SHP77 (cell line): ENCODE measurements around the gene DSTN.

ENCODE experiments used
- DNase-seq, 2 experiments: peaks; one replicate each; lab custom pipeline; 2025; lab: John Stamatoyannopoulos, UW

The DSTN gene

GRCh38 chr20:17637985-17638640 lies 68.2 kb downstream of the DSTN start:
- no peak for DNase-seq

DNA sequence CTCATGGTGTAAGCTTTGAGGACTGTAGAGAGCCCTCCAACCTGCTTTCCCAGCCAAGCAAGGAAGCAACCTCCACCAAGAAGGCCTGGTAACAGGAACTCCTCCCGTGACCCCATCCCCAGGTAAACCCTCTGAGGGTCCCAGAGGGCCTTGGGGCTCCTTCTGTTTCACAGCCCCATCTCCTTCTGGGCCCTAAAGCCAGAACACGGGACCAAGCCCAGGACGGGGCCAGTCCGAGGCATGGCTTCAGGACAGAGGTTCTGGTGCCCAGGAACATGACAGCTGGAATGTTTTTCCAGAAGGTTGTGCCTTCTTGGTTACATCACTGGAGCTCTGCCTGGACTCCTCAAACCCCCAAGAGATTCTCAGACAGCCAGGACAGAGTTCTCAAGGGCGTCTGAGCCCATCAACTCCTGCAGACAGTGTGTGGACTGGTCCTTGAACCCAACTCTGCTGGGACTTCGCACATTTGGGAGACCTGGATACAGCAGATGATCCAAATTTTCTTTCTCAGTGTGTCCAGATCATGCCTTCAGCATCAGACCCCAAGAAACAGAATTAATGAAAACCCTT lies 69.0 kb downstream of the DSTN start:
- DNase-seq = no peak

GRCh38 chr20:17640146-17640874 lies 70.4 kb downstream of the DSTN start:
- DNase-seq = no peak

- no peak for DNase-seq
Observed at GRCh38 chr20:17640875-17641378, 71.1 kb downstream of the DSTN start.

DNA sequence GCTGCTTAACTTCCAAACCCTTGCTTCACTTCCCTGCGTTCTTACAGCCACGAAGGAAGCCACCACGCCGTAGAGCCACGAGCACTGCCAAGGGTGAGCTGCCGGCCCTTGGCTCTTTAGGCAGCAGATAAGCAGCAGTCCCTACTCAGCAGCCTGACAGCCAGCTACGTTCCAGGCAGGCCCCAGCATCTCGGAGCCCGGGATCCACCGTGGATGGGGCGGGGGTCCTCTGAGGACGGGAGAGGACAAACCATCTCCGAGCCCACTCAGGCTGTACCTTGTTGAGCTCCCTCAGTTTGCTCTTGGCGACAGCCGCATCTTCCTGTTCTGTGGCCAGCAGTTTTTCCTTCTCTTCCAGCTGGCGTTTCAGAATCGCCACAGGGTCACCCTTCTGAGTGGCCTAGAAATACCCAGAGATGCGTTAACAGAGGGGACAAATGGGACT lies 71.7 kb downstream of the DSTN start:
- no peak for DNase-seq

GRCh38 chr20:17641993-17642392 lies 72.1 kb downstream of the DSTN start:
- no peak for DNase-seq

- DNase-seq = no peak
Observed at GRCh38 chr20:17642404-17643269, 72.8 kb downstream of the DSTN start.

GRCh38 chr20:17643531-17644188 lies 73.8 kb downstream of the DSTN start:
- DNase-seq = no peak

DNA sequence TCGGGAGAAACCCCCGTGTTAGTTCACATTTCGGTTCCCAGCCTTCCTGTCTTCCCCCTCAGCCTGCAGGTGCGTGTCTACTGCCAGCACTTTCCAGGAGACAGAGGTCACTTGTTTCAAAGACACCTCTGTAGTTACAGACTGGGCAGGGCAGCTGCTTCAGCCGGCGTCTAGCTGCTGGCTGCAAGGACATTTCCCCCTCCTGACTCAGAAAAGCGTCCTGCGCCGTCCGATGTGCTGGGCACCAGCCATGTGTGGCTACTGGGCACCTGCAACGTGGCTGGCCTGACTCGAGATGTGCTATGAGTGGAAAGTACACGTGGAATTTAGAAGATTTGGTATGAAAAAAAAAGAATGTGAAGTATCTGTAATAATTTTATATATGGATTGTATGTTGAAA lies 74.6 kb downstream of the DSTN start:
- peak; percentile 70 to 75 for DNase-seq

- DNase-seq = no peak
Observed at GRCh38 chr20:17645010-17645409, 75.1 kb downstream of the DSTN start.

DNA sequence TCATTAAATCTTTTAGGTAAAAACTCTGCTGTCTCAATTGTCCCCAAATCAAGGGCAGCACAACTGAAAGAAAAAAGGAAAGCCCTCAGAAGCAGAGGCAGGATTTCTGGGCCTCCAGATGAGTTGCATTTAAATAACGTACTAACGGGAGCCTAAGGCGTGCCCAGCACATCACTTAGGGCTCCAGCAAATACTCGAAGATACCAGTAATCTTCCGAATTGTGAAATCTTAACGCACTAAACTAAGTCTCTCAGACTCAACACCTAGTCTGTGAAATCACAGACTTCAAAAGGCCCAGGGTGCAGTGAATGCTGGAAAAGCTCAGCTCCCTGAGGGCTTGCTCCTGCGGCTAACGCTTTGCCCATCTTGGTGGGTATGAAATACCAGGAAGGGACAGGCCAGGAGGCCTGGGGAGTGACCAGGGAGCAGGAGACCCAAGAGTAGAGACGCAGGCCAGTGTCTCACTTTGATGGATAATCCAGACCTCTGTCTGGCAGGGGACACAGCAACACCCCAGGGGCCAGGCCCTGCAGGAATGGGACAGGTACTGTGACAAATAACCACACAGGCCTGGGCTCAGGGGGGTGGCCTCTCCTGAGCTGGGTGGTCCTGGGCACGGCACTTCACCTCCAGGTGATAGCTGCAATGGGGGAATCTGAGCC lies 75.8 kb downstream of the DSTN start:
- DNase-seq = no peak

DNA sequence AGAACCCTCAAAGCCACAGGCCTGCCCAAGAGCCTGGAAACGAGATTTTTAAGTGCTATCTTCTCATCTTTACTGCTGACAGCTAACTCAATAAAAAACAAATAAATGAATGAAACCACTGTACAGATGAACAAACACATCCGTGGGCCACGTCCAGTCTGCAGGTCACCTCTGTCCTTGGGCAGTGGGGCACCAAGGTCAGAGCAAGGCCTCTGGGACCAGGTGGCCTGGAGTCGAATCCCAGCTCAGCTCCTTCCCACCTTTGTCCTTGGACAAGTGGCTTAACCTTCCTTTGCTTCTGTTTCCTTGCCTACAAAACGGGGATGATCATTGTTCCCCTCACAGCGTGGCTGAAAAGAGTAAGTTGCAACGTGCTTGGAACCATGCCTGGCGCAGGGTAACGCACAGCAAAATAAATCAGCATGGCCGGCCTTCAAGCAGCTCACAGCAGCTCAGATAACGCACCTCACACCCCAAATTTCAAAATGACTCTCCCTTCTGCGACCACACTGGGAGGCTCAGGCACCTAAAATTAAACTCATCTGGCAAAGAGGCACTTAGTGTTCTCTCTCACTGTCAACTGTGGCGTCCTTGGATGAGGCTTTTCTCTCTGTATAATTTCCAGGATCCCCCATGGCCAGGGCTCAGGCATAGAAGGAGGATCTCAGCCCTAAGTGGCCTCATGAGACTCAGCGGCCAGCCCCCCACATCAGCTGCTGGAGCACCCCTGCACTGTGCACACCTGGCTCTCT lies 76.5 kb downstream of the DSTN start:
- DNase-seq = peak; percentile 69 to 71

- DNase-seq = peak; percentile 94 to 95
Observed at GRCh38 chr20:17646961-17647301, 77.1 kb downstream of the DSTN start.

- no peak for DNase-seq
Observed at GRCh38 chr20:17647391-17648314, 77.8 kb downstream of the DSTN start.

GRCh38 chr20:17648315-17648646 lies 78.4 kb downstream of the DSTN start:
- DNase-seq = peak; percentile 23 to 71

DNA sequence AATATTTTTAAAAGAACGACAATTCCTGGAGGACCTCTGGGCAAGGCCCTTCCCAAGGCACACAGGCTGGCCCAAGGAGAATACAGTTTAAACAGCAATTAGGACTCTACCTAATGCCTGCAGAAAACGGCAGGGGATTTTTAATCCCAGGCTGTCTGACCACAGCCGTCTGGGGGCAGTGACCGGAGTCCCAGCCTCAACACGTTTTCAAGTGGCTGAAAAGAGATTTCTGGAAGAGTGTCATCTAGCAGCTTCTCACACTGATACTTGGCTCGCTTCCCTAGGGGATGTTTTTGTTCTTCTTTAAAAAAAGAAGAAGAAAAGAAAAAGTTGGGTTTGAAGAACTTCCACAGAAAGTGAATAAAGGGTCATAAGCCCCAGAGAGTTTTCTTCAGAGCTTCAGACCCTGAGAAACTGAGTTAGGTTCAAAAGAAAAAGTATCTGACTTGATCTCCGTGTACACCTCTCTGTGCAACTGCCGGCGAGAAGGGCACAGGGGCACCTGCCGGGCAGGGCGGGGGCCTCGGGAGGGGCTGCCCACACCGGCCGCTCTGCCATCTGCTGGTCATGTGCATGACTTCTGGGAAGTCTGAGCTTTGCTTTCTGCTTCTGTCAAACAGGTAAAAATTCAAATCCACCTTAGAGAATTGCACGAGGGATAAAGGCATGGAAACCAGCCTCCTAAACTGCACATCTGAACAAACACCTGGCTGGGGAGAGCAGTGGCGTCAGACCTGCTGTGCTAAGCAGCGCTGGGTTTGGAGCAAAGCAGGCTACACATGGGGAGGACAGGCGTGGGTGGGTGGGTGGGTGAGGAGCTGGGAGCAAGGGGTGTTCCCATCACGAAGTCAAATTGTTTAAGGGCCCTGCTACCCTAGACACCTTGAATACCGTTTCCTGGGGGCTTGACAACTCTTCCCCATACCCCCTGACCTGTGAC lies 79.2 kb downstream of the DSTN start:
- DNase-seq = peak; percentile 85 to 92

DNA sequence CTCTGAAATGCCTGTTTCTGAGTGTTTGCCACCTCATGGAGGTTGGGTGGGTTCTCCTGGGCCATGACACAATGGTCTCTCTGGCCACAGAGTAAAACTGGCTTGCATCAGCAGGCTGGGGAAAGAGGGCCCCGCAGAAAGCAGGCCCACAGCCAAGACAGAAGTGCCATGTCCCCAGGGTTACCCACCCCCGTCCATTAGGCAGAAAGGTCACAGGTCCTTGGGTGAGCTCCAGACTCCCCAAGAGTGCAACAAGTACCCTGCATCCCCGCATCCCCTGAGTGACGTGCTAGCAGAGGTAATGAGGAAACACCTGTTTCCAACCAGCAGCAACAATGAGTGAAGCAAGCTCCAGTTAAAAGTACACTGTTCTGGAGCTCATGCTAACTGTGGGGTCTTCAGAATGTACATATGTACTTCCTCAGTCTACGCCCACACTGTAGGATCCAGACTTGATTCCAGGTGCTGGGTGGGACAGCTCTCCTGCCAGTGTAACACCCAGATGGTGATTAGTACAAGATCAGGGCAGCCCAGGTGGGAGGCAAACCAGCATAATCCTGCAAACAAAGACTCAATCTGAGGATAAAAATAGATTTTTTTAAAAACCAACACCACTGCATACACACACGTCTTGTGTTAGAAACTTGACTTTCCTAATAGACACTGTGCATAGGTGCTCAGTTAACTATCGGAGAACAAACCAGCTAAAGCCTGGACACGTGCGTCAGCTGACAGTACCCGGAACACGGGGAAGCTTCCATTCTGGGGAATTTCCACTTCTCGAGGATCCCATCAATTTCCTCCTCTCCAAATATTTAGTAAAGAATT lies 80.6 kb downstream of the DSTN start:
- DNase-seq = no peak
